Limb (tissue), 2 donors: ENCODE data around the gene ZG16.
"Not testable (repeated sequence)": the region's sequence is repeated elsewhere in the genome, so short reads cannot be mapped to it uniquely, and the experiment has no call there.

Experiments
- DNase-seq, 2 donors: peaks; one replicate each; pipeline ENCODE4 v3.0.0-alpha.2; 2016; ENCODE audit errors: extremely low spot score in 2 of 2

The ZG16 gene, protein sequence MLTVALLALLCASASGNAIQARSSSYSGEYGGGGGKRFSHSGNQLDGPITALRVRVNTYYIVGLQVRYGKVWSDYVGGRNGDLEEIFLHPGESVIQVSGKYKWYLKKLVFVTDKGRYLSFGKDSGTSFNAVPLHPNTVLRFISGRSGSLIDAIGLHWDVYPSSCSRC

DNA sequence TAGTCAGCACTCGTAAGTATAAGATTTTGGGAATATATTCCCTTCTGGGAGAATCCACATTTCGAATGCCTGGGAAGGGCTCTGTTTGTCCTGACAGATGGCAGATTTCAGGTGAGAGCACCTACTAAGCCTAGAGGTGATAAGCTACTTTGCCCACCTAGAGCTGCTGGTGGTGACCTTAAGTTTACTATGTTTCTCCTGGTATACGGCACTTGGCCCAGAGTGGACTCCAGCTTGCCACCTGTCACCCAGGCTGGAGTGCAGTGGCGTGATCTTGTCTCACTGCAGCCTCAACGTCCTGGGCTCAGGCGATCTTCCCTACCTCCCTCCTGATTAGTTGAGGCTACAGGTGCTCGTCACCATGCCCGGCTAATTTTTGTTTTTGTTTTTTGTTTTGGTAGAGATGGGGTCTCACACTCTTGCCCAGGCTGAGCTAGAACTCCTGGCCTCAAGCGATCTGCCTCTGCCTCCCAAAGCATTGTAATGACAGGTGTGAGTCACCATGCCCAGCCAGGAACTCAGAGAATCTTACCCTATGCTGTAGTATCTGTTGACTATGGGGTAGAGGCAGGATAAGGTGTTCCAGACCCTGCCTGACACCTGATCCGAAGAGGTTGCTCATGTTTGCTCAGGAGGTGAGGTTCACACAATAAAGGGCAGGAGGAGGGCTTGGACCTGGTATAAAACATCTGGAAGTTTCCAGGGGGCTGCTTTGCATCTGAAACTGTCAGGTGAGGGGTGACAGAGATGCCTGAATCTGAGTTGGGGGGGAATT, at the start of gene ZG16:
ZG16 (plus strand) TSS at position 681 of the 775 bp plus-strand sequence. CDS start 1,011 bp downstream, outside the sequence.
- no peak for DNase-seq

DNA sequence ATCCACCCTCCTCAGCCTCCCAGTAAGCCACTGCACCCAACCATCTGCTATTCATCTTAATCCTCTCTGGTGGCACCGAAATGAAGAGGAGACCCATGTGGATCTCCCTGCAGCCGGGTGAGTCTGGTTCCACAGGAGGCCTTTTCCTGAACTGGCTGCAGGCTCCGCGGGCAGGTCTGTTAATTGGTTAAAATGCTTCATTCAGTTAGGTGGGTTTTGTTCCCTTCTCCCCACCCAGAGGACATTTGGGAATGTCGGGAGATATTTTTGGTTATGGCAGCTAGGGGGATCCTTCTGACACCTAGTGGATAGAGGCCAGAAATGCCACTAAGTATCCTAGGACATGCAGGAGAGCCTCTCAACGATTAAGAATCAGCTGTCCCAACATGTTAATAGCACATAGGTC, 48.9 kb upstream of the ZG16 start:
- DNase-seq: peak in 1 of 2 donors; percentile 63

DNA sequence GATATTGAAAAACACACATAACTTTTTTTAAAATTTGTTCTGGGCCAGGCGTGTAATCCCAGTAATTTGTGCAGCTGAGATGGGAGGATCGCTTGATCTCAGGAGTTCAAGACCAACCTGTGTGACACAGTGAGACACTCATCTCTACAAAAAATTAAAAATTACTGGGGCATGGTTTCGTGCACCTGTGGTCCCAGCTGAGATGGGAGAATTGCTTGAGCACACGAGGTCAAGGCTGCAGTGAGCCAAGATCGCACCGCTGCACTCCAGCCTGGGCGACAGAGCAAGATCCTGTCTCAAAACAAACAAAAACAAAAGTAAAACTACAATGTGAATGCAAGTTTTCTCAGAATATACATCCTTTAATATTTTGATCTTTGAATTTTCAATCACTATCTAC, 47.4 kb upstream of the ZG16 start:
- DNase-seq: no peak

DNA sequence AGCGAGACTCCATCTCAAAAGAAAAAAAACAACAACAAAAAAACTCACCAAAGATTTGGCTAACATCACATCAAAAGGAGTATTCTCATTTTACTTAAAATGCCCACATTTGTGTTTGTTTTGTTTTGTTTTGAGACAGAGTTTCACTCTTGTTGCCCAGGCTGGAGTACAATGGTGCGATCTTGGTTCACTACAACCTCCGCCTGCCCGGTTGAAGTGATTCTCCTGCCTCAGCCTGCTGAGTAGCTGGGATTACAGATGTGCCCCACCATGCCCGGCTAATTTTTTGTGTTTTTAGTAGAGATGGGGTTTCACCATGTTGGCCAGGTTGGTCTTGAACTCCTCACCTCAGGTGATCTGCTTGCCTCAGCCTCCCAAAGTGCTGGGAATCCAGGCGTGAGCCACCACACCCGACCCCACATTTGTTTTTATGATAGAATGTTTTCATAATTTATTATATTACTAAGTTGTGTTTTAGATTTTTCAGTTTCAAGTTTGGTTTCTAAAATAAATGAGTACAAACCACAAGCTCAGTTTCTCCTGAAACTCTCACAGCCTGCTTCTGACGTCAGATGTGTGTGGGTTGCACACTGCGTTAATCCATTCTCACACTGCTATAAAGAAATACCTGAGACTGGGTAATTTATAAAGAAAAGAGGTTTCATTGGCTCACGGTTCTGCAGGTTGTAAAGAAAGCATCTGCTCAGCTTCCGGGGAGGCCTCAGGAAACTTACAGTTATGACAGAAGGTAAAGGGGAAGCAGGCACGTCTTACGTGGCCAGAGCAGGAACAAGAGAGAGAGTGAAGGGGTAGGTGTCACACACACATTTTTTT, 46.1 kb upstream of the ZG16 start:
- DNase-seq: not testable (repeated sequence)

DNA sequence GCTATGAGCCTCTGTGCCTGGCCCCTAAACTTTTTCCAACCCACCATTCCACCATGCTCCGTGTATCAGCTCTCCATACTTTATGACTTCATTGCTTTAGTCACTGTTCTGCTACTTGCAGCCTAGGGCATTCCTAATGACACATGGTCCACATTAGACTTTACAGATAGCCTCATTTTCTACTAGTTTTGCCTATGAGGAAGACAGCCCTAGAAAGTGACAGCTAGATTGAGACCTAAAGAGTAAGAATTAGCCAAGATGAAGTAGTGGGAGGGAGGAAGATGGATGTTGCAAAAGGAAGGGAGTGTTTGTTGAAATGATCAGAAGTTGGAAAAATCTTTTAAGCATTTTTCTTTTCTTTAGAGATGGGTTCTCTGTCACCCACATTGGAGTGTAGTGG, 43.3 kb upstream of the ZG16 start:
- DNase-seq: no peak

DNA sequence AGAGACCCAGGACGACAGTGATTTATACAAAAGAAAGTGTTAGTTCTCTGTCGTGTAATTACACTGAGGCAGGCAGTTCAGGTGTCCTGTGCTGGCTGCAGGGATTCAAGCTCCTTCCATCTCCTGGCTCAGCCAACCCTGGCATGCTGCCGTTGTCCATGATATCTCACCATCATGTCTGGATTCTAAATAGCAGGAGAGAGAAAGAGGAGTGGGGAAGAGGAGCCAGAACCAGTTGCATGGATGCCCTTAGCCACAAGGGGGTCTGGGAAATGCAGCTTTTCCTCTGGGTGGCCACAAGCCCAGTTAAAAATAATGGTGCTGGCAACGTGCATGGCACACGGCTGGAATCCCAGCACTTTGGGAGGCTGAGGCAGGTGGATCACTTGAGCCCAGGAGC, 41.9 kb upstream of the ZG16 start:
- no peak for DNase-seq

DNA sequence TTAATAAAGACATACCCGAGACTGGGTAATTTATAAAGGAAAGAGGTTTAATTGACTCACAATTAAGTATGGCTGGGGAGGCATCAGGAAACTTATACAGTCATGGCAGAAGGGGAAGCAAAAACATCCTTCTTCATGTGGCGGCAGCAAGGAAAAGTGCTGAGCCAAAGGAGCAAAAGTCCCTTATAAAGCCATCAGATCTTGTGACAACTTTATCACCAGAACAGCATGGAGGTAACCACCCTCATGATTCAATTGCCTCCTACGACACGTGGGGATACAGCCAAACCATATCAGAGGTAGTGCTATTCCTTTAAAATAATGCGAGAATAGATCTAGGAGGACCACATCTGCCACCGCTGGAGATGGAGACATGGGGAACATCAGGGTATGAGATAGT, 41.3 kb upstream of the ZG16 start:
- DNase-seq: no peak

DNA sequence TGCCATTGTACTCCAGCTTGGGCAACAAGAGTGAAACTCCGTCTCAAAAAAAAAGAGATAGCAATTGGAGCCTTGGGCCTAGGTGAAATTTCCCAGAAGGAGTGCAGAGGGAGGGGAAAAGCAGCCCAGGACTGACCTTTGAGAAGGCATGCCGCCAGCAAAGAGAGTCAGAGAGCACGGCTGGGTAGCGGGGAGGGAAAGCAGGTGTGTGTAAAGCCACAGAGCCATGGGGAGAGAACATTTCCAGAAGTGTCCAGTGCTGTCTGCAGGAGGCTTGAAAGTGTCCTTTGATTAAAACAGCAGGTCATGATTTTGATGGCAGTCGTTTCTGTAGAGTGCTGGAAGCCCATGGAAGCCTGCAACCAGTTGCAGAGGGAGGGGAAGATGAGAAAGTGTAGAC, 40.3 kb upstream of the ZG16 start:
- DNase-seq: no peak

DNA sequence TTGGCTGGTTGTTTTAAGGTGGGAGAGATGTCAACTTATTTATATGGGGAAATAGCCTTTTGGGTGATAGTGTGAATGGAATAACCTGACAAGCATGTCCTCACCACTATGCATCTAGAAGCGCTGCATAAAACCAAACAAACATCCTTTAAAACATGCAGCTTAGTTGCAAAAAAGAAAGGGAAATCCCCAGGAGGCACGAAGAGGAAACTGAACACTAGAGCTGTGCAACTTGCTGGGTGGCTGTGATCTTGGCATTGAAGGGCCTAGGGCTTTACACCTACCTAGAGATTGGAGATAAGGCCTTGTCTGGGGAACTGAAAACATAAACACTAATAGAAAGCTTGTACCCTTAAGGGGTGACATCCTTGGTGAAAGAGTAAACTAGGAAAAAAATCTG, 39.5 kb upstream of the ZG16 start:
- DNase-seq: no peak

DNA sequence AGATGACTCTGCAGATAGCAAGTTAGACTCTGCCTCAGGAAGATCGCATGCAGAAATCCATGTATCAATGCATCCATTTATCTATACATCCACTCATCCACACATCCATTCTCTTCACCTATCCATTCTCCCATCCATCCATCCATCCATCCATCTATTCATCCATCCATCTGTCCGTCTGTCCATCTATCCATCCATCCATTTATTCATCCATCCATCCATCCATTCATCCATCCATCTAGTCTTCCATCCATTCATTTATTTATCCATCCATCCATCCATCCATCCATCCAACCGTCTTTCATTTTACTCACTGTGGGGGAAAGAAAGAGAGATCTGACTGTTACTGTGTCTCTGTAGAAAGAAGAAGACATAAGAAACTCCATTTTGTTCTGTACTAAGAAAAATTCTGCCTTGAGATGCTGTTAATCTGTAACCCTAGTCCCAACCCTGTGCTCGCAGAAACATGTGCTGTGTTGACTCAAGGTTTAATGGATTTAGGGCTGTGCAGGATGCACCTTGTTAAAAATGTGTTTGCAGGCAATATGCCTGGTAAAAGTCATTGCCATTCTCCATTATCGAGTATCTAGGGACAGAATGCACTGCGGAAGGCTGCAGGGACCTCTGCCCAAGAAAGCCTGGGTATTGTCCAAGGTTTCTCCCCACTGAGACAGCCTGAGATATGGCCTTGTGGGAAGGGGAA, 38.0 kb upstream of the ZG16 start:
- DNase-seq: not testable (repeated sequence)

DNA sequence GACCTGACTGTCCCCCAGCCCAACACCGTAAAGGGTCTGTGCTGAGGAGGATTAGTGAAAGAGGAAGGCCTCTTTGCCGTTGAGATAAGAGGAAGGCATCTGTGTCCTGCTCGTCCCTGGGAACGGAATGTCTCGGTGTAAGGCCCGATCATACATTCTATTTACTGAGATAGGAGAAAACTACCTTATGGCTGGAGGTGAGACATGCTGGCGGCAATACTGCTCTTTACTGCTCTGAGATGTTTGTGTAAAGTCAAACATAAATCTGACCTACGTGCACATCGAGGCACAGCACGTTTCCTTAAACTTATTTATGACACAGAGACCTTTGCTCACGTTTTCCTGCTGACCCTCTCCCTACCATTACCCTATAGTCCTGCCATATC, 37.4 kb upstream of the ZG16 start:
- DNase-seq: not testable (repeated sequence)

DNA sequence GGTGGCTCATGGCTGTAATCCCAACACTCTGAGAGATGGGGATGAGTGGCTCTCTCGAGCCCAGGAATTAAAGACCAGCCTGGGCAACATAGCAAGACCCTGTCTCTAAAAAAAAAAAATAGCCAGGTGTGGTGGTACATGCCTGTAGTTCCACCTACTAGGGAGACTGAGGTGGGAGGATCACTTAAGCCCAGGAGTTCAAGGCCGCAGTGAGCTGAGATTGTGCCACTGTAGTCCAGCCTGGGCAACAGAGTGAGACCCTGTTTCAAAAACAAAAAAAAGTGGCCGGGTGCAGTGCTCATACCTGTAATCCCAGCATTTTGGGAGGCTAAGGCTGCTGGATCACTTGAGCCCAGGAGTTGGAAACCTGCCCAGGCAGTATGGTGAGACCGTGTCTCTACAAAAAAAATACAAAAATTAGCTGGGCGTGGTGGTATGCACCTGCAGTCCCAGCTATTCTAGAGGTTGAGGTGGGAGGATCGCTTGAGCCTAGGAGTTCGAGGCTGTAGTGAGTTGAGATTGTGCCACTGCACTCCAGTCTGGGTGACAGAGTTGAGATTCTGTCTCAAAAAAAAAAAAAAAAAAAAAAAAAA, 35.3 kb upstream of the ZG16 start:
- DNase-seq: no peak

DNA sequence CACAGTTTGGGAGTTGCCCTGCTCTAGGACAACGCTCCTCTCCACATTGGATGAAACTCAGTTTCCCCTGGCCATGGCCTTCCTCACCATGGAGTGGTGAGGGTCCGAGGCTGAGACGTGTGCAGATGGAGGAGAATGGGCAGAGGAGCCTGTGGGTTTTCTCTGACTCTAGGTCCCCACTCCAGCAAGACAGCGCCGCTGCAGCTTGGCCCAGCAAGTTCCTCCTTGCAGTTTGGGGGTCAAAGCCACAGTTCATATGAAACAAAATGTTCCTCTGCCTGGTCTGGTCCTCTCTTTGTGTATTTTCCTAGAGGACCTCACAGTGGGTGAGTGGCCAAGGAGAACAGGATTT, 34.6 kb upstream of the ZG16 start:
- no peak for DNase-seq

DNA sequence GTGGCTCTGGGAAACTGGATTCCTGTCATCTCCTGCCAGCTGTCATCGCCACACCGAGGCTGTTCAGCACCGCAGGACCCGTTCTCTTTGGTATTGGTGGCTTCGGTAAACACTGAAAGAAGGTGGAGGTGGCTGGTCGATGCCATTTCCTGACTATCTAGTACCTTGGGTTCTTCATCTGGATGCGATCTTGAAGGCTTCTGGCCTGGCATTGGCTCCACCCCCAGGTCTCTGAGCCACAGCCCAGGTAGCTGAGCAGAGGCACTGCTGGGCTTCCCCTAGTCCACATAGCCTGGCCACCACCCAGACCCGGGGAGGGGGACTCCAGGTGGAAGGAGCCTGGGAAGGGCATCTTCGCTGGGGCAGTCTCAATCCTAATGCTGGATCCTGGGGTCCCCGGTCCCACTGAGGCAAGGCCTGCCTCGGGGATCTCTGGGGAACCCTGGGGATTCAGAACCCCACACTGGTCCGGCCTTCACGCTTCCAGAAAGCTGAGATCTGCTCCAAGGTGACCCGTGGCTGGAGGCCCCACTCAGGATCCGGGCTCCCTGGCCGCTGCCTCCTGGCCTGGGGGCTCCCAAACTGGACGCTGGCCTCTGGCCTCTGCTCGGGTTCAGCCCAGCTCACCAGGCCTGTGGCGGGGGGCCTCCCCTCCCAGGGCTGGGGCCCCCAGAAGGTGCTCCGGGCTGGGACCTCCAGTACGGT, 34.1 kb upstream of the ZG16 start:
- DNase-seq: no peak

DNA sequence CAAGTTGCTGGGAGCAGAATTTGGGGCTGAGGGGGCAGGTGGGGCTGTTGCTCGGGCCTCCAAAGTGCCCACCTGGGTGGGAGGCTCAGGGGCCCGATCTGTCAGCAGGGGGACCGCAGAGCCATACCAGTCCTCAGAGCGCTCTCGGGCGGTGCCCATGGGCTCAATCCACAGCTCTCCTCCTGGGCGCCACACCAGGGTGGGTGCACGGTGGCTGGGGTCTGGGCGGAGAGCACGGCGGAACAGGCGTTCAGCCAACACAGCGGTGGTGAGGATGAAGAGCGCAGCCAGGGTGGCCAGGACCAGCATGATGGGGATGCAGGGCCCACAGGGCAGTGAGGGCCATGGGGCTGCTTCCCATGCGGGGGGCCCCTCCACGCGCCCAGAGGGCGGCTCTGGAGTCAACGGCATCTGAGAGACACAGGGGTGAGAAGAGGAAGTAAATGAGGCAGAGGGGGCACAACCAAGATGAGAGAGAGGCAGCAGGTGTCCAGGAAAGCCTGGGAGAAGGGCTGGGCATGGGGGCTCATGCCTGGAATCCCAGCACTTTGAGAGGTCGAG, 33.4 kb upstream of the ZG16 start:
- DNase-seq: no peak

DNA sequence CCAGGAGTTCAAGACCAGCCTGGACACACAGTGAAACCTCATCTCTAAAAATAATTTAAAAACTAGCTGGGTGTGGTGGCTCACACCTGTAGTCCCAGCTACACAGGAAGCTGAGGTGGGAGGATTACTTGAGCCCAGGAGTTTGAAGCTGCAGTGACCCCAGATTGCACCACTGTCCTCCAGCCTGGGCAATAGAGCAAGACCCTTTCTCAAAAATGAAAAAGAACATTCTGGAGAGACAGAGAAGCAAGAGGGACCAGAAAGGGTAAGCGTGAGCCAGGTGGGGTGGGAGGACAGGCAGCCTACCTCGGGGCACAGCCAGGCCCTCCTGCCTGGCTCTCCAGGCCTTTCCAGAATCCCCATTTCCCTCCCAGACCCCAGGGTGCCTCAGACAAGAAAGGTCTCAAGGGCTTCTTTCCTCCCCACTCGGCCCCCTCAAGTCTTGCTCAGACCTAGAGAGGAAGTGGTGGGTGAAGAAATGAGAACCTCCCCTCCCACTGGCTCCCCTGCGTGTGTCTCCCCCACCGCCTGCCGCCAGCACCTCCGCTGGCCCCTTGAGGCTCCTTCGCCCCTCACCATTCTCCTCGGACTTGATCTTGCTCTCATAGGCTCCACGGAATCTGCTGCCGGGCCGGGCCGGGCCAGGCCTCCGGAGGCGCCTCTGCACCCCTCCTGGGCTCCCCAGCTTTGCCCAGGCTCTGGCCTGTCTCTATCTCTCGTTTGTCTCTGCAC, 32.8 kb upstream of the ZG16 start:
- DNase-seq: no peak

DNA sequence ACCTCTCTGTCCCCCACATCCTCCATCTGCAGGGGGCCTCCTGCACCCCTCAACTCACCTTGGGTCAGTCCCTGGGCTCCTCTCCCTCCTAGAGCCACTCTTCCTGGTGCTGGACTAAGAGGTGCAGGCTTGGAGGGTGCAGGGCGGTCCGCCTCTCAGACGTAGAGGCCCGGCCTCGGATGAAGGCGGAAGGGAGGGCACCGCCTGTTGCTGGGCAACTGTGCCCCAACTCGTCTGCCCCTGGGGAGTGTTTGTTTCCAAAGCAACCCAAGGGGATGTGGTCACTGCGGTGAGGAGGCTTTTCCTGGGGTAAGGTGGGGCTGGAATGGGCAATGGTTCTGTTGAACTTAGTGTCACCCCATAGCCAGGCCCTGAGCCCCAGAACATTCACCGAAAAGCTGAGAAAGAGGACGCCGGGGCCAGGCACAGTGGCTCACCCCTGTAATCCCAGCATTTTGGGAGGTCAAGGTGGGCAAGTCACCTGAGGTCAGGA, 32.2 kb upstream of the ZG16 start, which contains the start of gene C16orf54:
C16orf54 (minus strand) TSS at position 138 of the 493 bp plus-strand sequence. CDS start 1,039 bp downstream, outside the sequence.
- DNase-seq: no peak

DNA sequence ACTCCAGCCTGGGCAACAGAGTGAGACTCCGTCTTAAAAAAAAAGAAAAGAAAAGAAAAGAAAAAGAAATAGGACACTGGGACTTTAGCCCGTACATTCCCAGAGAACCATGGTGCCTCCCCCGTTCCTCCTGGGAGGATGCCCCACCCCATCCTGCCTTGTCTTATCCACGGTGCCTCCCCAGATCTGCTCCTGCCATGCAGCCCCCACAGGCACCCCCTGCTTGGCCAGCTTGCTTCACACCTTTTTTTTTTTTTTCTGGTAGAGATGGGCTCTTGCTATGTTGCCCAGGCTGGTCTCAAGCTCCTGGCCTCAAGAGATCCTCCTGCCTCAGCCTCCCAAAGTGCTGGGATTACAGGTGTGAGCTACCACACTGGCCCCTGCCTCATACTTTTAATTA, 31.5 kb upstream of the ZG16 start:
- not testable (repeated sequence) for DNase-seq

DNA sequence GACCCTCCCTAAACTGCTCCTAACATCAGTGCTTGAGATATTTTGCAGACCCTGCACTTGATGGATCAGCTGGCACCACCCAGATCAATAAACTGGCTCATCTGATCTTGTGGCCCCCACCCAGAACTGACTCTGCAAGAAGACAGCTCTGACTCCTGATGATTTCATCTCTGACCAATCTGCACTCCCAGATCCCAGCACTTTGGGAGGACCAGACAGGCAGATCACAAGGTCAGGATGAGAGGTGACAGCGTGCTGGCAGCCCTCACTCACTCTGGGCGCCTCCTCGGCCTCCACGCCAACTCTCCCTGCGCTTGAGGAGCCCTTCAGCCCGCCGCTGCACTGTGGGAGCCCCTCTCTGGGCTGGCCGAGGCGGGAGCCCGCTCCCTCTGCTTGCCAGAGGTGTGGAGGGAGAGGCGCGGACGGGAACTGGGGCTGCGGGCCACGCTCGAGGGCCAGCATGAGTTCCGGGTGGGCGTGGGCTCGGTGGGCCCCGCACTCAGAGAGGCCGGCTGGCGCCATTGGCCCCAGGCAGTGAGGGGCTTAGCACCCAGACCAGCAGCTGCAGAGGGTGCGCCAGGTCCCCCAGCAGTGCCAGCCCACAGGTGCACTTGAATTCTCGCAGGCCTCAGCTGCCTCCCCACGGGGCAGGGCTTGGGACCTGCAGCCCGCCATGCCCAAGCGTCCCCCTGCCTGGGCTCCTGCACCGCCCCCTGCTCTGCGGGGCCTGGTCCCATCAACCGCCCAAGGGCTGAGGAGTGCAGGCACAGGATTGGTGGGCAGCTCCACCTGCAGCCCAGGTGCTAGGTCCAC, 29.9 kb upstream of the ZG16 start:
- DNase-seq: no peak
